G401.6 (cell line): ENCODE data around the gene GLRA3.
A peak's percentile ranks its signal among the peaks of the same experiment; 100 is the strongest.
"Not testable (repeated sequence)": the region's sequence is repeated elsewhere in the genome, so short reads cannot be mapped to it uniquely, and the experiment has no call there.

Experiments
- FAIRE-seq: peaks from 2 replicates; lab custom pipeline; 2012; peaks lifted over from hg19 to GRCh38; lab: Jason Lieb, UNC

Gene GLRA3

DNA sequence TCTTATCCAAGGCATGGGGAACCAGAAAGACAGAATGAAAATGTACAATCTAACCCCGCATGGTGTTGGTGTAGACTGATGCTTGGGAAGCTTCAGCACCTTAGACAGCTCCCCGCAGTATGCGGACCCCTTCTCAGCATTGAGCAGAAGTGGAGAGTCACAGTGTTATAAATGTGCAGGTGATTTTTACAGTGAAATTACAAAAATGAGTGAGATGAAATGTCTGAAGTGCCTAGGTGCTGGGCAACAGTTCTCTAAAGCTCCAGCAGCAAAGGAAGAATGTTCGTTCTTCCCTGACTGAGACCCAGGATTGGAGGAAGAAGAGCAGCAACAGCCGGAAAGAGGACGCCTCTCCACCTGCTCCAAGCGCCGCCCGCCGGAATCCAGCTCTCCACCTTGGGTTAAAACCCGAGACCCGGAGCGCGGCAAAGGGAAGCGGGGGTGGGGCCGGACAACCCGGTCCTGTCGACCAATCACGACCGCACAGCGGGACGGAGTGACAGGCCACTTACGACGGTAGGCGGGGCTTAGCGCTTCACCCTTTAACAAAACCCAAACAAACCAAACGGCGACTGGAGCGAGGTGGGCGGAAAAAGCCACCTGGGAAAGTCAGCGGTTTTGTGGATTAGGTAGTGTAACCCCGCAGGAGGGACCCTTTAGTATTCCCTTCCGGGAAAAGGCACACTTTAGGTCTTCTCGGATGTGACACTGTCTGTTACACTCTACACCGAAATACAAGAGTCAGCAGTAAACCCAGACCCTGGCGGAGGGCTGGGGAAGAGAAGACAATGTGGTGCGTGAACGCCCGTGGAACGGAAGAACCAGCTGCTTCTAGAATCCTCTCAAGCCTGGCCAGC, at the start of gene GLRA3:
GLRA3 (minus strand) TSS at position 403 of the 857 bp plus-strand sequence. CDS start 436 bp downstream, outside the sequence.
- no peak for FAIRE-seq

DNA sequence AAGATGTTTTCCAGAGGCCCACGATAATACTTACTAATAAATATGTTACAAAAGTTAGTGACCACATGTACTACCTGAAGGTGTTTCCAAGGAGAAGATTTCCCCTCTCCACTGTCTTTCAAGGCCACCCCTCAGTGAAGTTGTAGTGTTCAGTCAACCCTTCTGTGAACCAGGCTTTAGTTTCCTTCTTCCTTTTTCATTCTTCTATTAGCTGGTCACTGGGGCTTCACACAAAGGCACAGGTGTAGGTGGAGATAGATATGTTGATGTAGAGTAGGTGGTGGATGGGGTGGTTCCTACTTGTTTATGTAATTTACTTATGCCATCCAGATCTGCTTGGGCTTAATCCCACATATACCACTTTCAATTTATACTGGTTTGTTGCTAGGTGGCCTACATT, 45.9 kb upstream of the GLRA3 start:
- no peak for FAIRE-seq

DNA sequence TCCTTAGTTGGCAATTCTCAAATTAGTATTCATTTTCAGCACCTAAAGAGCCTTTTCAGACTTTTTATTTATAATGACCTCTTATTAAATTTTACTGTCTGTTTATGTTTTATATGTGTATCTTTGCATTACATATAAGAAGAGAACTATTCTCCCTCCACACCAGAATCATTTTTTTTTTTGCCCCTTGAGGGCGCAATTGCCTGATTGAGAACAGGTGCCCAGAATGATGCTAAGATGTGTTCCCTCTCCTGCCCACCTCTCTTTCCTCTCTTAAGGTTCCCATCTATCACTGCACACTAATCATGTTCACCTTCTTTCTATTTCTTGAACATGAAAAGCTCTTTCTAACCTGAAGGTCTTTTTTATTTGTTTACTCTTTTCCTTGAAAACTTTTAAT, 44.9 kb upstream of the GLRA3 start:
- peak; percentile 34 for FAIRE-seq

GRCh38 chr4:174873146-174873545, 44.1 kb upstream of the GLRA3 start:
- FAIRE-seq: not testable (repeated sequence)

DNA sequence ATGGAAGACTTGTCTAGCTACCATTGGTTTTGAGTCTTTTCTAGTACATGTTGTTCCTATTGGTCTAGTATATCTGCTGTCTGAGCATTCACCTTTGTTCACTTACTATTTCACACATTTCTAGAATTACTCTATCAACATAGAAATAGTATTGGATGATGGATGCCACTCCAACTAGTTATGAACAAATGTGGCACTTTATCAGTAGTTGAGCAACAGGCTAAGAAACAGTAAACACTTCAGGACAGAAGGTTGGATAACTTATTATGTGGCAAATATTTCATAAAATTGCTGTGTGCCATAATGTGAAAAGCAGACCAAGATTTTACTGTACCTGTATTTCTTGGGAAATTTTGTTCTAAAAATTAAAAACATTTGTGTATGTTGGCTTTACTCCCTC, 42.4 kb upstream of the GLRA3 start:
- FAIRE-seq: no peak

DNA sequence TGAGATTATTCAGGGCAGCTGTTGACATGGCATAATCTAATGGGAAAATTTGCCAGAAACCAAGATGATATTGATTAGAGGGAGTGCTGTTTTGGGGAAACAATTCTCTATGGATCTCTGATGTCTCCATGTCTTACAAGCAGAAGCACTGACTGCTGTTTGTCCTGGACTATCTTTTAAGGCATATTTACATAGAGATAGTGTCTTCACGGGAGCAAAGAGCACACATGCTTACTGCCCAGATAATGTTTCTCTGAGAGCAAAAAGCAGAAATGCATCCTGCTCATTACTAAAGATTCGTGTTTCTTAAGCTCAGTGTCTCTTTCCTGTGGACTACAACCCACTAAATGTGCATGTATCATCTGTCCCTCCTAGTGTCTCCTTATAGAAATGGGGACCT, 41.3 kb upstream of the GLRA3 start:
- no peak for FAIRE-seq

DNA sequence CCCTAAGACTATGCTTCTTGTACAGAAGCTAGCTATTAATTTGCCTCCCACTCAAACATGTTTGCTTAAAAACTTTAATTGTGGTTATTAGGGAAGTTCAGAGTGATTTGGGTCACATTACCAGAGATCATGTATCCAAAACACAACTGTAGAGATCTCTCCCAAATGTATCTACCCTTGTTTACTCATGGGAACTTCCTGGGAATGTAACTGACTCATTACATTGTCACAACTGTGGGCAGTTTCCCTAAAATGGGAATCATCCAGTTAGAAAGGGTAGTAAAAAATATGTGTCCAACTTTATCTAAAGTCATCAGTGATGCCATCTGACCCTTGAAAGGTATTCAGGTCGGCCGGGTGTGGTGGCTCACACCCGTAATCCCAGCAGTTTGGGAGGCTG, 40.3 kb upstream of the GLRA3 start:
- no peak for FAIRE-seq

DNA sequence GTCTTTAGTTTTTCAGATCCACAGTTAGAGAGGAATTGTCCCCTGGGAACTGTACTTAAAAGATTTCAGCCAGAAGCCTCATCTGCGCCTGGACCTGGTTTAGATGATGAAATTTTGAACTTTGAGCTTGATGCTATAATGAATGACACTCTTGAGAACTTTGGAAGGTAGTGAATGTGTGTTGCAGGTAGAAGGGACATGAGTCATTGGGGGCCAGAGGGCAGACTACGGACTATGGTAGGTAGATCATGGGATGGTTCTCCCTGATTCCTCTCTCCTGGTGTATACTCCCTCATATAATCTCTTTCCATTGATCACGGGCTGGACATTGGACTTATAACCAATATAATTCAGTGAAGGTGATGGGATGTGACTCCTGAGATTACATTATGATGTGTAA, 38.9 kb upstream of the GLRA3 start:
- no peak for FAIRE-seq

DNA sequence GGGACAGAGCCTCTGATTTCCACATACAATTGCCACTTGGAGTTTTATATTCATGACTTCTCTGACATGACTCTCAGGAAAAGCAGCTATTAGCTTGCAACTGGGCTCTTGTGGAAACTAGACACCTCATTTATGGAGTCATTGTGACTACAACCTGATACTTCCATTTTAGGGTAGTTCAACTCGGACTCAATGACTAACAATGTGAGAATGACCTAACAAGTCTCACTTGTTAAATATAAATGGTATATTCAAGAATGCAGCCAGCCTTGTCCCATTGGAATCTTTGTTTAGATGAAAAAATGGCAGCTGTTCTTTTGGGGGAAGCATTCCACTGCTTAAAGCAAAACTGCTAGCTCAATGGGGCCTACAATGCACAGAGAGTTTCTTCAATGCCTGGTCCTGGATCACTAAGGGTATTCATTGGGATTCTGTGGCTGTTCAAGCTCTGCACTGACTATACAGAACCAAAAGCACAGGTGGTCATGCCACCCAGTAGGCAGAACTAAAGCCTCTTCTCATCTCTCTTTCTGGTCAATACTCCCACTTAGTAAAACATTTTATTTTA, 36.5 kb upstream of the GLRA3 start:
- no peak for FAIRE-seq

- no peak for FAIRE-seq
Observed at GRCh38 chr4:174864031-174864430, 35.0 kb upstream of the GLRA3 start.

DNA sequence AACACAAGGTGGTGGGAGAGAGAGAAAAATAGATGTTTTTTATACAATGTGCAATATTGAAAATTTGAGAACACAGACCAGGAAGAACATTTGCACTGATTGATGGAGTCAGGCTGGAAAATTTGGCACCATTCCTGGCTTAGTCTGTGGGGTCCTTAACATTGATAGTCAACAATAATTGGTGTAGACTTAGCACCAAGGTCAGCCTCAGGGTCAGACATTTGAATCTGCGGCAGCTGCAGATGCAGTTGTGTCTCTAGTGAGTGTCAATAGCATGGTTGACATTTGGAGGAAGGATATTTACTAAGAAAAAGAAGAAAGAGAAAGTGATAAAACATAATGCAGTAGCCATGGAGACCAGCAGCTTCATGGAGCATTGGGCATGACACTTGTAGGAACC, 31.5 kb upstream of the GLRA3 start:
- FAIRE-seq: no peak

DNA sequence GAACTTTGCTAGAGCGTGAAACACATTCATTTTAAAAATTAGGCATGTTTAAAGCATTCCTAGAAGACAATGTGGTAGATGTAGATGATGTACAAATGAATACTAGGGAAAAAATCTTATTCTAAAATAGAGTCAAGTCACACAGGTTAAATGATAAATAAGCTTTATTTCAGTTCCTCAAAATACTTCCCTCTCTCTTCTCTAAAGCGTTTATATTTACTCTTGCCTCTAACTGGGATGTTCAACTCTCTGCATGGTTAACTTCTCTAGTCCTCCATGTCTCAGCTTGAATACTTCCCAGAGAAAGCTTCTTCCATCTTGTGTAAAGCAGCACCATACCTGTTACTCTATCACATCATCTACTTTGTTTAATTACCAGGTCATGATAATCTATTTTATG, 30.9 kb upstream of the GLRA3 start:
- no peak for FAIRE-seq

GRCh38 chr4:174856926-174857800, 28.1 kb upstream of the GLRA3 start:
- no peak for FAIRE-seq

DNA sequence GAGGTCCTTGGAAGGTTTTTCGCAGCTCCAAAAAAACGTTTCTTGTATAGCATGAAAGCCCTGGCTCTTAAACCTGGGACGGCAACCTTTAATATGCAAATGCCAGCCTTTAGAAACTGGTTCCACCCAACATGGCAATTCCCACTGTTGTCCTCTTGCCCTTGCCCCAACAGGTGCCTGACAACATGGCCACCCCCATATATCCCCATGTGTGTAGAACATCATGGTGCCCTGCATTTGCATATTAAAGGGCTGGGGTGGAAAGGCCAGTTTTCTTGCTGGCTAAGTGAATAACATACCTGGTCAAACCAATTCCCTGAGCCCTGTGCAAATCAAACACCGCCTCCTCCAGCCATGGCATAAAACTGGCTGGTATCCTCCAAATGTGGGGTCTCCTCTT, 26.0 kb upstream of the GLRA3 start:
- FAIRE-seq: no peak

DNA sequence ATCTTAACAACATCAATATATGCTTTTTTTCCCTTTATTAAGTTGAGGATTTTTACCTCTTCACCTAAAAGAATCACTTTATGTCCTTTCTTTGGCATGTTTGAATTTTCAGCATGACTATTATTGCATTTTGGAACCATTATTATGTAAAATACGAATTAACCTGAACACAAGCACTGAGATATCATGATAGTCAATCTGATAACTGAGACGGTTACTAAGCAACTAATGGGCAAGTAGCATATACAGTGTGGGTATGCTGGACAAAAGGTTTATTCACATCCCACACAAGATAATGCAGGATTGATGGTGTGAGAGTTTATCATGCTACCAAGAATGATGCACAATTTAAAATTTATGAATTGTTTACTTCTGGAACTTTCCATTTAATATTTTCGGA, 24.6 kb upstream of the GLRA3 start:
- FAIRE-seq: no peak

GRCh38 chr4:174848596-174848995, 19.5 kb upstream of the GLRA3 start:
- FAIRE-seq: no peak

DNA sequence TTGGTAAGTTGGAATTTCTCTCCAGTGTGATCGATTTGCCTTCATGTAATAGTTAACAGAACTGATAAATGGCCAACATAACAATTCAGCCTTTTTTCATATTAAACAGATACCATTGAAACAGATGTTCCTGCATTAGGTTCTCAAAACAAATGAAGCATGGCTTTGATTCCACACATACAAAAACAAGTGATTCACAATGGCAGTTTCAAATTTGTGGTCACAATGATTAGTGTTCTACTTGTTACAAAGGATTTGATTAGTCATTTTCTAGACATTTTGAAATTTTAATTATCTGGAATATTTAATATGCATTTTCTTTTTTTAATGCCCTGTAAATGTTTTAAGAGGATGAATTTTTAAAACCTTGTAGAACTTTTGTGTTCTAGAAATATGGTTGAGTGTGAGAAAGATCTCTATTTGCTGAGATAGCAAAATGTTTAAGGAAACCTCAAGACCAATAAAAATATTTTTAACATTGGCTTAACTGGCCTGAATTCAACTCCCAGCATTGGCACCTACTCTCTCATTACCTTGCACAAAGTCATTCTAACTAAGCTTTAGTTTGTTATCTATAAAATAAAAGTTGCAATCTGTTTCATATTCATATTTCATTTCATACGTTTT, 18.9 kb upstream of the GLRA3 start:
- no peak for FAIRE-seq

GRCh38 chr4:174835536-174835935, 6.5 kb upstream of the GLRA3 start:
- no peak for FAIRE-seq

- FAIRE-seq: no peak
Observed at GRCh38 chr4:174834477-174834876, 5.4 kb upstream of the GLRA3 start.

DNA sequence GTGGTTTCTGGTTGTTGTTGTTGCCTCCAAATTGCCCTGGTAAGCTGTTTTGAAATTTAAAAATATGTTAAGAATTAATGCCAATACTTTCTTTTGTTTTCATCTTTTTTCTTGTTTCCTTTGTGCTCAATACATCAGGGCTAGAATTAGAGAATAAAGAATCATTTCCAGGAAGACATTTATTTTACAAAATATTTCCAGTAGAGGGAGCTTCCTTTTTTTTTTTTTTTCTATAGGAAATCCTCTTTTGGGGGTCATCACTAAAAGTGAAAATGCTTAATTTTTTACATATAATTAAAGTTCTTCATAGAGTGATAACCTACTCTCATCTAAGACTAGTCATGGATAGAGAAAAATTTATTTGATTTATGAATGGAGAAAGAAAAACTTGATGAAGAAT, 2.4 kb downstream of the GLRA3 start:
- FAIRE-seq: no peak

DNA sequence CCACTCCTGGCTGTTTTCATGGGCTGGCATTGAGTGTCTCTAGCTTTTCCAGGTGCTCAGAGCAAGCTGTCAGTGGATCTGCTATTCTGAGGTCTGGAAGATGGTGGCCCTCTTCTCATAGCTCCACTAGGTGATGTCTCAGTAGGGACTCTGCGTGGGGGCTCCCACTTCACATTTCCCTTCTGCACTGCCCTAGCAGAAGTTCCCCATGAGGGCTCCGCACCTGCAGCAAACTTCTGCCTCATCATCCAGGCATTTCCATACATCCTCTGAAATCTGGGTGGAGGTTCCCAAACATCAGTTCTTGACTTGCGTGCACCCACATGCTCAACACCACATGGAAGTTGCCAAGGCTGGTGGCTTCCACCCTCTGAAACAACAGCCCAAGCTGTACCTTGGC, 13.8 kb downstream of the GLRA3 start:
- FAIRE-seq: no peak

- no peak for FAIRE-seq
Observed at GRCh38 chr4:174813292-174813691, 15.8 kb downstream of the GLRA3 start.

GRCh38 chr4:174810834-174811233, 18.2 kb downstream of the GLRA3 start:
- no peak for FAIRE-seq
